Activated T-helper 1 cell treated with anti-CD3 and anti-CD28 coated beads, Interleukin-12 subunit alpha, Interleukin-12 subunit beta, Interleukin-2, Interleukin-4 antibody, amounts not matched to agents 30 ng/mL and 10 ng/mL and 1 ng/mL, durations not matched to agents 14 hours and 24 hours and 36 hours (primary cell): ENCODE data around the gene UBE2I. TPM values are rescaled to one million over a fixed set of nuclear protein-coding genes. Genes with fewer than 3 reads are reported as not detected.
A peak's percentile ranks its signal among the peaks of the same experiment; 100 is the strongest.
"Not testable (repeated sequence)": the region's sequence is repeated elsewhere in the genome, so short reads cannot be mapped to it uniquely, and the experiment has no call there.

Experiments
- DNase-seq: peaks from one replicate; pipeline ENCODE4 v3.0.0; 2021; ENCODE audit warnings: low spot score
- H3K27ac Mint-ChIP-seq: one replicate; pipeline ENCODE4 v1.8.0; 2021; ENCODE audit warnings: mild to moderate bottlenecking, mixed read lengths
- H3K27me3 Mint-ChIP-seq: one replicate; pipeline ENCODE4 v1.8.0; 2022; ENCODE audit warnings: mild to moderate bottlenecking, moderate library complexity, mixed read lengths; ENCODE audit not compliant: insufficient read depth
- H3K36me3 Mint-ChIP-seq: one replicate; pipeline ENCODE4 v1.8.0; 2021; ENCODE audit warnings: low read depth, mixed read lengths
- H3K4me1 Mint-ChIP-seq: one replicate; pipeline ENCODE4 v1.8.0; 2021; ENCODE audit warnings: low read depth, mixed read lengths
- H3K4me3 Mint-ChIP-seq: one replicate; pipeline ENCODE4 v1.8.0; 2021; ENCODE audit warnings: mild to moderate bottlenecking, moderate library complexity, mixed read lengths
- H3K9me3 Mint-ChIP-seq: one replicate; pipeline ENCODE4 v1.8.0; 2021; ENCODE audit warnings: mixed read lengths
- intact Hi-C: fragments of 100-400 bp; cut with micrococcal nuclease; formaldehyde crosslinking; loops from one replicate; pipeline ENCODE4 v1.15.1; 2024
- total RNA-seq: library from RNA; stranded (reverse); gene quantifications from 2 replicates; pipeline ENCODE4 v1.2.3, GENCODE V29; 2022

The UBE2I gene
- total RNA-seq, 1 donor from 2014 or later: 257 TPM

DNA sequence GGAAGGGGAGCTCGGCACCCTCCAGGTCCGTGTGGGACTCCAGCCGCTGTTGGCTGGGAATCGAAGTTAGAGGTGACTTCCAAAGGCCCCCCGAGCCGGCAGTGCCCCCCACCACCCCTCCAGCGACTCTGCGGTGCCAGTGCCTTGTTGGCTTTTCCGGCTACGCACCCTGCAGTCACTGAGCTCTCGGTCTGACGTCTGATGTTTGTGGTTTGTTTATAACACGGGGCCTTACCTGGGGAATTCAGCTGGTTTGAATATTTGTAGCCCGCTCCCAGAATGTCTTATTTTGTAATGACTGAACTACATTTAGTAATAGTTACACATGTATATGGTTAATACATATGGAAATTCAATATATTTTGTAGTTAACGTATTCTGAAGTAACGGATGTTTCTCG, 17.0 kb downstream of the UBE2I start:
- Mint-ChIP-seq H3K4me3 (no peak overlapping the region), H3K27me3 (peaks cover 2% of the 10 kb centered on the region), H3K27ac (no peak overlapping the region), H3K9me3 (no peaks in the 10 kb centered on the region), H3K4me1 (peaks cover 3% of the 10 kb centered on the region), H3K36me3 (peaks cover 7% of the 10 kb centered on the region)
- no peak for DNase-seq
- intact Hi-C loops: no loop called here

DNA sequence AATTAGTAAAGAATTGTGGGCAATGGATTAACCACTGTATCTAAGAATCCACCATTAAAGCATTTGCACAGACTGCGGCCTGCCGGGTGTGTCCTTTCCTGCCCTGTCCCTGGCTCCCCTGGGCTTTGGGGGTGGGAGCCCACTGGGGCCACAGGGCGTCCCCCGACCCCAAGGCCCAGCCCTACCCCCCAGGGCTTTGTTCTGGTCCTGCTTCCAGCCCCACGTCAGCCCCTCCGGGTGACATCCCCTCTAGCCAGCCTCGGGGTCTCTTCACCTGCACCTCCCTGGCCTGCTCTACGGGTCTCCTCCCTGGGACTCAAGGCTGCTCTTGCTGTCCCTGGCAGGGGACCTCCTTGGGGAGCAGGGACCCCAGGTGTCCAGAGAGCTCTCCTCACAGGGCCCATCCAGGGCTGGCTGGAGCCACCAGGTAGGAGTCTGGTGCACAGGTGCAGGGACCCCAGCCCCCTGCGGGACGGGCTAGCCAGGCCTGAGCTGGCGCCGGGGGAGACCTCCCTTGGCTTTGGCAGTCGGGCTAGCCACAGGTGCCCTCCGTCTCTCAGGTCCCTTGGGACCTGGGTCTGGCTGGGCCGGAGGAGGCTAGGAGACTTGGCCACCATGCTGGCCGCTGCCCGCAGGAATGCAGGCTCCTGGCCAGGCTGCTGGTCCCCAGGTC, 17.6 kb downstream of the UBE2I start:
- H3K4me3 Mint-ChIP-seq: no peak overlapping the region
- DNase-seq: no peak
- no peaks in the 10 kb centered on the region for H3K9me3 Mint-ChIP-seq
- intact Hi-C loops: no loop called here
- peaks cover 6% of the 10 kb centered on the region for H3K27me3 Mint-ChIP-seq
- peaks cover 6% of the 10 kb centered on the region for H3K4me1 Mint-ChIP-seq
- peaks cover 7% of the 10 kb centered on the region for H3K36me3 Mint-ChIP-seq
- no peak overlapping the region for H3K27ac Mint-ChIP-seq

DNA sequence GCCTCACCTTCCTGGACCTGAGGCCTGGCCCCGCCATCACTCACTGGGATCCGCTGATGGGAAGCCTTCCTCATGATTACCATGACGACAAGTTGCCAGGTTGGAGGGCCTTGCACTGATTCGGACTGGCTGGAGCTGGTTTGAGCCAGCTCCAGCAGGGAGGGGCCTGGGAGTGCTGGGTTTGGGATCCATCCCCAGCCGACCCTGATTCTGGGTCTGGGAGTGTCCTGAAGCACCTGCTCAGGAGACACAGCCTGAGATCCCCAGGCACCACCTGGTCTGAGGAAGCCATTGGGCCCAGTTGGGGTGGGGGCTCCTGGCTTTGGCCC, 18.1 kb downstream of the UBE2I start:
- H3K4me3 Mint-ChIP-seq: no peak overlapping the region
- peaks cover 7% of the 10 kb centered on the region for H3K36me3 Mint-ChIP-seq
- intact Hi-C loops: no loop called here
- H3K27ac Mint-ChIP-seq: no peak overlapping the region
- DNase-seq: no peak
- peaks cover 6% of the 10 kb centered on the region for H3K4me1 Mint-ChIP-seq
- H3K9me3 Mint-ChIP-seq: no peaks in the 10 kb centered on the region
- H3K27me3 Mint-ChIP-seq: peaks cover 11% of the 10 kb centered on the region

DNA sequence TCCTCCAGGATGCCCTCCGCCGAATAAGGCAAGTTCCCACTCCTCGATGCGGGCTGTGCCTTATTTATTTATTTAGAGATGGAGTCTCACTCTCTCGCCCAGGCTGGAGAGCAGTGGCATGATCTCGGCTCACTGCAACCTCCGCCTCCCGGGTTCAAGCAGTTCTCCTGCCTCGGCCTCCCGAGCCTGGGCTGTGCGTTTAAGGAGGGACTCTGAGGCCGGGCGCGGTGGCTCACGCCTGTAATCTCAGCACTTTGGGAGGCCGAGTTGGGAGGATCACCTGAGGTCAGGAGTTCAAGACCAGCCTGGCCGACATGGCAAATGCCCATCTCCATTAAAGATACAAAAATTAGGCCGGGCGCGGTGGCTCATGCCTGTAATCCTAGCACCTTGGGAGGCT, 18.7 kb downstream of the UBE2I start:
- not testable (repeated sequence) for H3K27ac Mint-ChIP-seq

DNA sequence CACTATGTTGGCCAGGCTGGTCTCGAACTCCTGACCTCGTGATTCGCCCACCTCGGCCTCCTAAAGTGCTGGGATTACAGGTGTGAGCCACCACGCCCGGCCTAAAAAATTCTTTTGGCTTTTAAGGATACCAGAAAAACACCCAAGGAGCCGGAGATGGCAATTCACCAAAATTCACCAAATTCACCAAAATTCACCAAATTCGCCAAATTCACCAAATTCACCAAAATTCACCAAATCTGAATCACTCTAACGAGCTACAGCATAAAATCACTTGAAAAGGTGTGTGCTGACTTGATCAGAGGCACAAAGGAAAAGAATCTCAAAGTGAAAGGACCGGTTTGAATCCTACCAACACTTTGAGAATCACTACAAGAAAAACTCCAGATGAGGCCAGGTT, 19.5 kb downstream of the UBE2I start:
- intact Hi-C loops, DNase-seq, H3K4me3 Mint-ChIP-seq, H3K27ac Mint-ChIP-seq, H3K36me3 Mint-ChIP-seq, H3K4me1 Mint-ChIP-seq, H3K9me3 Mint-ChIP-seq: not testable (repeated sequence)
- H3K27me3 Mint-ChIP-seq: peaks cover 13% of the 10 kb centered on the region

More for the DNA sequence above, 18.7 kb downstream of the UBE2I start:
- H3K9me3 Mint-ChIP-seq, H3K36me3 Mint-ChIP-seq, H3K4me3 Mint-ChIP-seq, DNase-seq, H3K4me1 Mint-ChIP-seq, intact Hi-C loops: not testable (repeated sequence)
- peaks cover 13% of the 10 kb centered on the region for H3K27me3 Mint-ChIP-seq

DNA sequence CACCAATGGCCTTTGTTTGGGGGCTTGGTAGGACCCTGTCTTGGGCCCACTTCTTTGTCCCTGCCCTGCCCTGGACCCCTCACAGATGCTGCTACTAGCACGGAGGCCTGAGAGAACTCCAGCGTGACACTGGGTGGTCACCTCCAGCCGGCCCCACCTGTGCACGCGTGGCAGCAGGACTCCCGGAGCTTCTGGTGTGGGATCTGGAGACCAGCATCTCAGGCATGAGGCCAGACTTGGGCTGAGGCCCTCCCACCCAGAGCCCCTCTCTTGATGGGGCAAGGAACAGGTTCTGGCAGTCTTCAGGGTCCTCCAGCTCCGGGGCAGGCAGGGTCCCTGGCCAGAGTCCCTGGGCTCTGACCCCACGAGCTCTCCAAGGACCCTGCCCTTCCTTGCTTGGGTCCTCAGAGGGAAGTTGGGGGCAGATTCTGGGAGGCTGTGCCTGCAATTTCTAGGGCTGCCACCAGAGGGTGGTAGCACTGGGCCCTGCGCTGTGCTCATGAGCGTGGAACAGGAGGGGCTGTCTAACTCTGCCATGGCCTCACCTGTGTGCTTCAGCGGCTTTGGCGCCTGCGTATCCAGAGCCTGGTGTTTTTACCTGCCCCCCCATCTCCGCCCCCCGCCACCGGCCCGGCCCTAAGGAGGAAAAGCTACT, 21.0 kb downstream of the UBE2I start:
- H3K4me1 Mint-ChIP-seq: peaks cover 6% of the 10 kb centered on the region
- no peak for DNase-seq
- no peak overlapping the region for H3K27ac Mint-ChIP-seq
- H3K4me3 Mint-ChIP-seq: no peak overlapping the region
- no peaks in the 10 kb centered on the region for H3K9me3 Mint-ChIP-seq
- peaks cover 3% of the 10 kb centered on the region for H3K36me3 Mint-ChIP-seq
- peaks cover 21% of the 10 kb centered on the region for H3K27me3 Mint-ChIP-seq
- intact Hi-C loops: no loop called here

DNA sequence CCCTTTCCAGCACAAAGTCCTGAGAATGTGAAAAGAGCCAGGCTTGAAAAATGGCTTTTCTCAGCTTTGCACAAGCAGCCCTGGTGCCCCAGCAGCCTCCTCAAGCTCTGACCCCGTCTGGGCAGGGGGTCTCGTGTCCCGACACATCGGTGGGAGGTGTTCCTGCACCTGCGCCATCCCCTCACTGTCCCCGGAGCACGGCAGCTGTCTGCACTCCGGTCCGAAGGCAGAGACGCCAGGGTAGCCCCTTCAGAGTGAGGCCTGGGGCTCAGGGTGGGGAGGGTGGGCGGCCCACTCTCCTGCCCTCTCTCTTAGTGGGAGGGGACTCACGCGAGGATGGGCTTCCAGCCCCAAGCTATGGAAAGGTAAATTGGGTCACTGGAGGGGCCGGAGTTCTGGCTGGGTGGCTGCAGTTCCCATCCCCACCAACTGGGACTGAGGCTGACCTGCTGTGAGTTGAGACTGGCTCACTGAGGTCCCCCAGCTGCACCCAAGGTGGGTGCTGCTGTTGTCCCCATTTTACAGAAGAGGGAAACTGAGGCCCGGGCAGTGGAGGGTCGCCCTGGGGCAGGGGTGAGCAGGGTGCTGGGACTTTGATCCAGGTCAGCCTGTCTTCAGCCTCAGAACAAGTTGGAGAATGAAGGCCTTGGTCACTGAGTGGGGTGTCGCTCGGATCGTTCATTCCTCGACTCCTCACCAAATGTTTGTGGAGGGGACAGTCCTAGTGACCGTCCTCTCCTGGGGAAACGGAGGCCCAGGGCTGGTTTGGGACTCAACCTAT, 21.7 kb downstream of the UBE2I start:
- Mint-ChIP-seq H3K4me1 (peaks cover 6% of the 10 kb centered on the region), H3K9me3 (no peaks in the 10 kb centered on the region), H3K27me3 (peaks cover 23% of the 10 kb centered on the region), H3K4me3 (peak overlapping the region; percentile 51), H3K36me3 (peaks cover 3% of the 10 kb centered on the region), H3K27ac (no peak overlapping the region)
- intact Hi-C loops: no loop called here
- DNase-seq: no peak

DNA sequence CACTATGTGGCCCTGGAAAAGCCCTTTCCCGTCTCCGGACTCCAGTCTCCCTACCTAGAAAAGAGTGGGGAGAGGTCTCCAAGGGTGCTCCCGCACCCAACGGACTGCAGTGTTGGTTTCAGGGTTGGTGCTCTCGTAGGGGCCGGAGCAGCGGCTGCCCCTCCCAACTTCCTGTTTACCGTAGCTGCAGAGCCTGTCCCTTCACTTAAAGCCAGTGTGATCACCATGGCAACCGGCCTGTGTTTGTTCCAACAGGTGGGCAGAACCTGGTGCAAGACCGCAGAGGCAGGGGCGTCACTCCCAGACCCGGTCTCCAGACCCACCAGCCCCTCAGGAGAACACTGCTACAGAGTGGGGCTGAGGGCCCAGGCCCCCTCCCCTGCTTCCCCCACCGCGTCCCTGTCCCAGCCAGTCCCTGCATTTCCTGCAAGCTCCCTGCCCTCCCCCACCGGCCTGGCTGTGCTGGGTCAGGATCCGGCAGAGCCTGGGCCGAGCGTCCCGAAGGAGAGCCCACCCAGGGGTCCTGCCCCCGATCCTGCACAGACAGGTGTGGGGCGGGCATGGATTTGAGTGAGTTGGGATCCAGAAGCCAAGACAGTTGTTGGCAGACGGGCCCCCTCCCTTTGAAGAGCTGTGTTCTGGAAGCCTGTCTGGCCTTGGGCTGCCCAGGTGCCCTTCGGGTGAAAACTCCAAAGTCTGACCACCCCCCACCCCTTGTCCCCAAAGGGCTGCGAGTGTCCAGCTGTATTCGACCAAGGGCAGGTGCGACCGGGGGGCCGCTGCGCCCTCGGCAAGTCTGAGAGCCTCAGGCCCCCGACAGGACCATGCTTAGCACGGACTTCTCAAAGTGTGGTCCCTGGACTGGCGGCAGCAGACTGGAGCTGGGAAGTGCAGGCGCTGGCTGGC, 22.5 kb downstream of the UBE2I start:
- intact Hi-C loops: loop anchor here (2.0 kb wide), 1 partner anchor 21 kb away; no protein-coding TSS in a partner anchor
- H3K4me1 Mint-ChIP-seq: peaks cover 6% of the 10 kb centered on the region
- H3K4me3 Mint-ChIP-seq: peak overlapping the region; percentile 54
- DNase-seq: peak; percentile 63
- peaks cover 29% of the 10 kb centered on the region for H3K27me3 Mint-ChIP-seq
- H3K27ac Mint-ChIP-seq: peak overlapping the region; percentile 68
- no peaks in the 10 kb centered on the region for H3K9me3 Mint-ChIP-seq
- H3K36me3 Mint-ChIP-seq: no peaks in the 10 kb centered on the region

DNA sequence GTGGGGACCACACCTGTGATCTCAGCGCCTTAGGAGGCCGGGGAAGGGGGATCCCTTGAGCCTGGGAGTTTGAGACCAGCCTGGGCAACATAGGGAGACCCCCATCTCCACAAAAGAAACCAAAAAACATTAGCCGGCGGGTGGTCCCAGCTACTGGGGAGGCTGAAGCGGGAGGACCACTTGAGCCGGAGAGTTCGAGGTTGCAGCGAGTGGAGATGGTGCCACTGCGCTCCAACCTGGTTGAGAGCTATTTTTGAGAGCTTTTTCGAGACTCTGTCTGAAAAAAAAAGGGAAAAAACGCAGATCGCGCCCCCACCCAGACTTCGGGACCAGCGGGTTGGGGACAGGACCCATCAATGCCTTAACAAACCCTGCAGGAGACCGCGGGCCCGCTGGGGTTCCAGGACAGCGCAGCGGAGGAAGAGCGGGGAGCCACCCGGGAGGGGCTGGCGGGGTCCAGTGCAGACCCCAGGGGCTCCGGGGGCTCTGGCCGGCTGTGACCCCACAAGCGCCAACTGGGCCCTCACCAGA, 23.2 kb downstream of the UBE2I start:
- DNase-seq: no peak
- H3K4me1 Mint-ChIP-seq: peaks cover 6% of the 10 kb centered on the region
- intact Hi-C loops: loop anchor here (1.0 to 2.0 kb wide), 2 partner anchors 19 to 22 kb away; partner anchors contain the start of genes GNPTG and TSR3
- peak overlapping the region; percentile 54 for H3K4me3 Mint-ChIP-seq
- no peaks in the 10 kb centered on the region for H3K36me3 Mint-ChIP-seq
- no peak overlapping the region for H3K27ac Mint-ChIP-seq
- no peaks in the 10 kb centered on the region for H3K9me3 Mint-ChIP-seq
- H3K27me3 Mint-ChIP-seq: peaks cover 29% of the 10 kb centered on the region

DNA sequence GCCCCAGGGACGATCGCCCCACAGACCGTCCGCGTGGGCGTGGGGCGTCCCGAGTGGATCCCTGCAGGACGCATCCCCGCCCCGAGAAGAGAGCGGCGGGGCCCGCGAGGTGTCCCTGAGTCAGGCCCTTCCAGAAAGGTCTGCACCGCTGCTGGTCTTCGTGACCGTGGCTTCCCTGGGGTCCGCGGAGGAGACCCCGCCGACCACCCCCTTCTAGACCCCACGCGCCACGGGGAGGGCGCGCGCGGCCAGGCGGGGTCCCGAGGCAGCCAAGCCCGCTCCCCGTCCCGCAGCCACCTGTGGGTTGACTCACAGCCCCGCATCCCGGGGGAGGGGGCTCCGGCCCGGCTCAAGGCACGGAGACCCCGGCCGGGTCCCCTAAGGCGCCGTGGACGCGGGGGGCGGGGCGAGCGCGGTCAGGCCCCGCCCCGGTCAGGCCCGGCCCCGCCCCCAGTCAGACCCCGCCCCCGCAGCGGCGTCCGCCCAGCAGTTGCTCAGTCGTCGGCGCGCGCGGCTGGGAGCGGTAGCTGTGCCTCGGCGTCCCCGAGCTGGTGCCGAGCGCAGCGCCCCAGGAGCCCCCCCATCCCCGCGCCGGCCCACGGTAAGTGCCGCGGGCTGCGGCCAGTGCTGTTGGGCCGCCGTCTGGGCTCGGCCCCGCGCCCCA, 23.8 kb downstream of the UBE2I start, which contains the start of gene BAIAP3:
TSS of gene BAIAP3 (plus strand) at position 497 of the 664 bp plus-strand sequence. CDS start 4,905 bp downstream, outside the sequence.
- no peak within 1 kb of the TSS for H3K27ac Mint-ChIP-seq
- peak within 1 kb of the TSS; percentile 54 for H3K4me3 Mint-ChIP-seq
- H3K36me3 Mint-ChIP-seq: no peaks in the 10 kb centered on the region
- peaks cover 6% of the 10 kb centered on the region for H3K4me1 Mint-ChIP-seq
- H3K9me3 Mint-ChIP-seq: no peaks in the 10 kb centered on the region
- H3K27me3 Mint-ChIP-seq: peaks cover 29% of the 10 kb centered on the region
- DNase-seq: peak; percentile 36
- intact Hi-C loops: loop anchor here (1.0 to 2.0 kb wide), 2 partner anchors 18 to 22 kb away; partner anchors contain the start of genes GNPTG and TSR3

DNA sequence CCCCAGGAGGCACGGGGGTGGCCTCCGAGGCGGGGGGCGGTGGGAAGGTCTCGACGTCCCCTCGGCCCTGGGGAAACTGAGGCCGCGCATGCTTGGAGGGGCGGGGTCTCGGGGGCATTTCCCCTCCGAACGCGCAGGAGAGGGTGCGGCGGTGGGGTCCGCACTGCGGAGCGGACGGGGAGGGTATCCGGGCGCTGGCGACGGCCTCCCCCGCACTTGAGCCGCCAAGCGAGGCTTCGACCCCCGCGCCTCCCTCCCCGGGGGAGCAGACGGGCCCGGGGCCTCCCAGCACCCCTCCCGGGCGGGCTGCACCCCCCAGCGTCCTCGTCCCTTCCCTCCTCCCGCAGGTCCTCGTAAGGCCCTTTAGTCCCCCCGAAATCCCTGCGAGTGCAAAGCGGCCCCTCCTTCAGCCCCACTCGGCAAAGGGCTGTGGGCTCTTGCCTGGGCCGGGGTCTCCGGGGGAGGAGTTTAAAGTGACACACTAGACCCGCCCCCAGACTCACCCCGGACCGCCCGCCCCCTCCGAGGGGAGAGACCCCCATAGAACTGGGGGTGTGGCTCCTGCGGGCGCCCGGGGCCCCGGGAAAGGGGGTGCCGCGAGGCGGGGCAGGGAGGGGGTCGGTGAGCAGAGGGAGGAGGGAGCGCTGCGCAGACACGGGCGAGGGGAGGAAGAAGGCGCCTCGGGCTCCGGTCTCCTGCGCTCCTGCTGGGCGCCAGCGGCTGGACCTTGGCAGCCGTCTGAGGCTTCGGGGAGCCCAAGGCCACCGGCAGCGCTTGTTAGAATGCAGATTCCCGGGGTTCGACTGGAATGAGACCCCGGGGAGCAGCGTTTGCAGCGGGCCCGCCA, 24.6 kb downstream of the UBE2I start:
- intact Hi-C loops: loop anchor here (1.0 to 2.0 kb wide), 2 partner anchors 17 to 23 kb away; partner anchors contain the start of genes GNPTG and TSR3

More for the DNA sequence above, 24.6 kb downstream of the UBE2I start:
- Mint-ChIP-seq H3K27me3 (peaks cover 29% of the 10 kb centered on the region), H3K4me3 (no peak overlapping the region), H3K4me1 (peaks cover 6% of the 10 kb centered on the region), H3K27ac (no peak overlapping the region), H3K9me3 (no peaks in the 10 kb centered on the region), H3K36me3 (no peaks in the 10 kb centered on the region)
- DNase-seq: no peak
